ENCODE results near the gene ZBTB16.

GRCh38 chr11:114064216-114064615 lies 4.7 kb downstream of the ZBTB16 start:
- no peak for TF ChIP-seq ZNF597 (CRISPR knock-in tag; IDR thresholded peaks at IDR 0.05)
- no peak for TF ChIP-seq JUNB (CRISPR knock-in tag; IDR thresholded peaks at IDR 0.05; ENCODE audit: borderline replicate concordance)
- TF ChIP-seq CTCF (CRISPR knock-in tag; IDR thresholded peaks at IDR 0.05): peak; percentile 25
- no peak for TF ChIP-seq ZBTB34 (CRISPR knock-in tag; IDR thresholded peaks at IDR 0.05)
- TF ChIP-seq UBTF (CRISPR knock-in tag; IDR thresholded peaks at IDR 0.05): no peak

Data from HepG2 (cell line).